ENCODE results near the gene CCL15.

Gene CCL15

DNA sequence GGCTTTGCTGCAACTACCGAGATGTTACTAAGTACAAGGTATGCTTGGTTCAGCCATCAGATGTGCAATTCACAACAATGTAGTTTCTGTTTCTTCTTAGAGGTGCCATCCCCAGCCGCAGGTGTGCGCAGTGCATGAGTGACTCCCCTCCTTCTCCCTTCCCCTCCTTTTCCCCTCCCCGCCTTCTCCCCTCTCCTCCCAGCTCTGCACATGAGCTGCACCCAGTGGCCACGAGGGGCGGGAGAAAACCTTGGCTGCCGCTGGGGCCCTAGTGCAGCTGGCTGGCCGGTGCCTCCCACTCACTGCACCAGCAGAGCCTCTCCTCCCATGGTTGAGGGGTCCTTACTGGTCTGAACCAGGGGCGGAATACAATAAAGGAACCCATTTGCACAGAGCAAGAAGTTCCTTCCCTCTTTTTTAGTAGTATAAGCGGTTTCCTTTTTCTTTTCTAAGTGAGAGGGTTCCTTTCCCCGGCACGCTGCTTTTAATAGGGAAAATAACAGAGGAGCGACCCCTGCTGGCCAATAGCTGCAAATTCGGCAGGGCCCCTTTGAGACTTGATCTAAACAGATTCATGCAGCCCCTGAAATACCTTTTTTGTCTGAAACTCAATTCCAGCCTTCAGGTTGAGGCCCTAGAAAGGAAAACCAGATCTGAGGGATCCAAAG is 7.8 kb upstream of the CCL15 start (continued):
- TF ChIP-seq, protein P1, sequence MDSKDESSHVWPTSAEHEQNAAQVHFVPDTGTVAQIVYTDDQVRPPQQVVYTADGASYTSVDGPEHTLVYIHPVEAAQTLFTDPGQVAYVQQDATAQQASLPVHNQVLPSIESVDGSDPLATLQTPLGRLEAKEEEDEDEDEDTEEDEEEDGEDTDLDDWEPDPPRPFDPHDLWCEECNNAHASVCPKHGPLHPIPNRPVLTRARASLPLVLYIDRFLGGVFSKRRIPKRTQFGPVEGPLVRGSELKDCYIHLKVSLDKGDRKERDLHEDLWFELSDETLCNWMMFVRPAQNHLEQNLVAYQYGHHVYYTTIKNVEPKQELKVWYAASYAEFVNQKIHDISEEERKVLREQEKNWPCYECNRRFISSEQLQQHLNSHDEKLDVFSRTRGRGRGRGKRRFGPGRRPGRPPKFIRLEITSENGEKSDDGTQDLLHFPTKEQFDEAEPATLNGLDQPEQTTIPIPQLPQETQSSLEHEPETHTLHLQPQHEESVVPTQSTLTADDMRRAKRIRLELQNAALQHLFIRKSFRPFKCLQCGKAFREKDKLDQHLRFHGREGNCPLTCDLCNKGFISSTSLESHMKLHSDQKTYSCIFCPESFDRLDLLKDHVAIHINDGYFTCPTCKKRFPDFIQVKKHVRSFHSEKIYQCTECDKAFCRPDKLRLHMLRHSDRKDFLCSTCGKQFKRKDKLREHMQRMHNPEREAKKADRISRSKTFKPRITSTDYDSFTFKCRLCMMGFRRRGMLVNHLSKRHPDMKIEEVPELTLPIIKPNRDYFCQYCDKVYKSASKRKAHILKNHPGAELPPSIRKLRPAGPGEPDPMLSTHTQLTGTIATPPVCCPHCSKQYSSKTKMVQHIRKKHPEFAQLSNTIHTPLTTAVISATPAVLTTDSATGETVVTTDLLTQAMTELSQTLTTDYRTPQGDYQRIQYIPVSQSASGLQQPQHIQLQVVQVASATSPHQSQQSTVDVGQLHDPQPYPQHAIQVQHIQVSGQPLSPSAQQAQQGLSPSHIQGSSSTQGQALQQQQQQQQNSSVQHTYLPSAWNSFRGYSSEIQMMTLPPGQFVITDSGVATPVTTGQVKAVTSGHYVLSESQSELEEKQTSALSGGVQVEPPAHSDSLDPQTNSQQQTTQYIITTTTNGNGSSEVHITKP (tag by site-specific recombination; IDR thresholded peaks at IDR 0.05) = no peak
- TF ChIP-seq ZNF341 (tag by site-specific recombination; IDR thresholded peaks at IDR 0.05; ENCODE audit: low read depth) (no peak), ZBTB8A (tag by site-specific recombination; IDR thresholded peaks at IDR 0.05) (no peak)

DNA sequence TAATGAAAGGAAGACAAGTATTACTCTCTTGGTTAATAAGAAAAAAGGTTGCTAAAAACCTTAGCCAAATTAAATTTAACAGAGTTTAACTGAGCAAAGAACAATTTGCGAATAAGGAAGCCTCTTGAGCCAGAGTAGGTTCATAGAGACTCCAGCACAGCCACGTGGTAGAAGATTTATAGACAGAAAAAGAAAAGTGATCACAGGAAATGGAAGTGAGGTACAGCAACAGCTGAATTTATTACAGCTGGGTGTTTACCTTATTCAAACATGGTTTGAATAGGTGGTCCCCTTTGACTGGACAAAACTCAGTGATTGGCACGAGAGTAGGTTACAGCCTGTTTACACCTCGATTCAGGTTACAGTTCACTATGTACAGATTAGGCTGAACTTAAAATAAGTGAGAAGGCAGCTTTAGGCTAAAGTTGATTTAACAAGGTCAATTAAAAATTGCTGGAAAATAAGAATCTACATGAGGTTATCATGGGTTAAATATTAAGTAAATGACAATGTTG is 3.3 kb upstream of the CCL15 start:
- POLR2A ChIA-PET = no interaction called here
- CTCF ChIA-PET = interaction anchor here (0.7 to 3.9 kb wide), 7 partner anchors 13 to 148 kb away, joined by 3 to 26 read pairs (median 6); partner anchors contain the start of gene CCL23
- H3K36me3 ChIP-seq (ENCODE audit: control insufficient read depth in 2 of 2, insufficient read depth in 1 of 2, low read length in 2 of 2) = no peaks in the 10 kb centered on the region
- no peak overlapping the region for H3K4me3 ChIP-seq (ENCODE audit: low read depth, low read length)
- 0 out of 2 replicates have a peak, but pooled peaks cover 4% of the 10 kb centered on the region for H3K4me1 ChIP-seq (ENCODE audit: control insufficient read depth, insufficient read depth, low read length)
- H3K9me3 ChIP-seq (ENCODE audit: control insufficient read depth, insufficient read depth, low read depth, low read length) = no peaks in the 10 kb centered on the region
- TF ChIP-seq ZNF549 (tag by site-specific recombination; IDR thresholded peaks at IDR 0.05) = no peak
- no peak for TF ChIP-seq ZNF341 (tag by site-specific recombination; IDR thresholded peaks at IDR 0.05; ENCODE audit: low read depth)
- TF ChIP-seq, protein P2, sequence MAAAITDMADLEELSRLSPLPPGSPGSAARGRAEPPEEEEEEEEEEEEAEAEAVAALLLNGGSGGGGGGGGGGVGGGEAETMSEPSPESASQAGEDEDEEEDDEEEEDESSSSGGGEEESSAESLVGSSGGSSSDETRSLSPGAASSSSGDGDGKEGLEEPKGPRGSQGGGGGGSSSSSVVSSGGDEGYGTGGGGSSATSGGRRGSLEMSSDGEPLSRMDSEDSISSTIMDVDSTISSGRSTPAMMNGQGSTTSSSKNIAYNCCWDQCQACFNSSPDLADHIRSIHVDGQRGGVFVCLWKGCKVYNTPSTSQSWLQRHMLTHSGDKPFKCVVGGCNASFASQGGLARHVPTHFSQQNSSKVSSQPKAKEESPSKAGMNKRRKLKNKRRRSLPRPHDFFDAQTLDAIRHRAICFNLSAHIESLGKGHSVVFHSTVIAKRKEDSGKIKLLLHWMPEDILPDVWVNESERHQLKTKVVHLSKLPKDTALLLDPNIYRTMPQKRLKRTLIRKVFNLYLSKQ (tag by site-specific recombination; IDR thresholded peaks at IDR 0.05; ENCODE audit: borderline replicate concordance) = no peak
- TF ChIP-seq, protein P3, sequence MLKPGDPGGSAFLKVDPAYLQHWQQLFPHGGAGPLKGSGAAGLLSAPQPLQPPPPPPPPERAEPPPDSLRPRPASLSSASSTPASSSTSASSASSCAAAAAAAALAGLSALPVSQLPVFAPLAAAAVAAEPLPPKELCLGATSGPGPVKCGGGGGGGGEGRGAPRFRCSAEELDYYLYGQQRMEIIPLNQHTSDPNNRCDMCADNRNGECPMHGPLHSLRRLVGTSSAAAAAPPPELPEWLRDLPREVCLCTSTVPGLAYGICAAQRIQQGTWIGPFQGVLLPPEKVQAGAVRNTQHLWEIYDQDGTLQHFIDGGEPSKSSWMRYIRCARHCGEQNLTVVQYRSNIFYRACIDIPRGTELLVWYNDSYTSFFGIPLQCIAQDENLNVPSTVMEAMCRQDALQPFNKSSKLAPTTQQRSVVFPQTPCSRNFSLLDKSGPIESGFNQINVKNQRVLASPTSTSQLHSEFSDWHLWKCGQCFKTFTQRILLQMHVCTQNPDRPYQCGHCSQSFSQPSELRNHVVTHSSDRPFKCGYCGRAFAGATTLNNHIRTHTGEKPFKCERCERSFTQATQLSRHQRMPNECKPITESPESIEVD (tag by site-specific recombination; IDR thresholded peaks at IDR 0.05) = no peak
- TF ChIP-seq ZNF266 (tag by site-specific recombination; IDR thresholded peaks at IDR 0.05; ENCODE audit: low read depth) = no peak
- H3K27ac ChIP-seq (ENCODE audit: extremely low read depth, low read depth, low read length) = no peak overlapping the region

DNA sequence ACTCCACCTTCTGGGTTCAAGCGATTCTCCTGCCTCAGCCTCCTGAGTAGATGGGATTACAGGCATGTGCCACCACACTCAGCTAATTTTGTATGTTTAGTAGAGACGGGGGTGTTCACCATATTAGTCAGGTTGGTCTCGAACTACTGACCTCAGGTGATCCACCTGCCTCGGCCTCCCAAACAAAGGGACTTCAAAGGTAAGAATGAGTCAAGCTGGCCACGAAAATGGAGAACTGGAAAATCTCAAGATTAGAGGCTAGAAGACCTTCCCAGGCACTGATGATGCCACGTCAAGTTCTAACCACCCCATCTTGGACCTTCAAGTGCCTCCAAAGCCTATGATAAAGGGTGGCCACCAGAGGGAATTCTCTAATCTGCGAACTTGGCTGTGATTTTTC is 1.3 kb upstream of the CCL15 start:
- H3K4me3 ChIP-seq (ENCODE audit: low read depth, low read length) = no peak overlapping the region
- ChIA-PET POLR2A (no interaction called here), CTCF (interaction anchor here (1.2 to 3.9 kb wide), 2 partner anchors 70 to 146 kb away, joined by 5 to 26 read pairs; no protein-coding TSS in a partner anchor)
- no peaks in the 10 kb centered on the region for H3K9me3 ChIP-seq (ENCODE audit: control insufficient read depth, insufficient read depth, low read depth, low read length)
- no peak overlapping the region for H3K27ac ChIP-seq (ENCODE audit: extremely low read depth, low read depth, low read length)
- no peaks in the 10 kb centered on the region for H3K36me3 ChIP-seq (ENCODE audit: control insufficient read depth in 2 of 2, insufficient read depth in 1 of 2, low read length in 2 of 2)
- 0 out of 2 replicates have a peak, but pooled peaks cover 4% of the 10 kb centered on the region for H3K4me1 ChIP-seq (ENCODE audit: control insufficient read depth, insufficient read depth, low read length)
- TF ChIP-seq, protein P4, sequence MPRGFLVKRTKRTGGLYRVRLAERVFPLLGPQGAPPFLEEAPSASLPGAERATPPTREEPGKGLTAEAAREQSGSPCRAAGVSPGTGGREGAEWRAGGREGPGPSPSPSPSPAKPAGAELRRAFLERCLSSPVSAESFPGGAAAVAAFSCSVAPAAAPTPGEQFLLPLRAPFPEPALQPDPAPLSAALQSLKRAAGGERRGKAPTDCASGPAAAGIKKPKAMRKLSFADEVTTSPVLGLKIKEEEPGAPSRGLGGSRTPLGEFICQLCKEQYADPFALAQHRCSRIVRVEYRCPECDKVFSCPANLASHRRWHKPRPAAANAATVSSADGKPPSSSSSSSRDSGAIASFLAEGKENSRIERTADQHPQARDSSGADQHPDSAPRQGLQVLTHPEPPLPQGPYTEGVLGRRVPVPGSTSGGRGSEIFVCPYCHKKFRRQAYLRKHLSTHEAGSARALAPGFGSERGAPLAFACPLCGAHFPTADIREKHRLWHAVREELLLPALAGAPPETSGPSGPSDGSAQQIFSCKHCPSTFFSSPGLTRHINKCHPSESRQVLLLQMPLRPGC (tag by site-specific recombination; IDR thresholded peaks at IDR 0.05) = no peak
- TF ChIP-seq, protein P5, sequence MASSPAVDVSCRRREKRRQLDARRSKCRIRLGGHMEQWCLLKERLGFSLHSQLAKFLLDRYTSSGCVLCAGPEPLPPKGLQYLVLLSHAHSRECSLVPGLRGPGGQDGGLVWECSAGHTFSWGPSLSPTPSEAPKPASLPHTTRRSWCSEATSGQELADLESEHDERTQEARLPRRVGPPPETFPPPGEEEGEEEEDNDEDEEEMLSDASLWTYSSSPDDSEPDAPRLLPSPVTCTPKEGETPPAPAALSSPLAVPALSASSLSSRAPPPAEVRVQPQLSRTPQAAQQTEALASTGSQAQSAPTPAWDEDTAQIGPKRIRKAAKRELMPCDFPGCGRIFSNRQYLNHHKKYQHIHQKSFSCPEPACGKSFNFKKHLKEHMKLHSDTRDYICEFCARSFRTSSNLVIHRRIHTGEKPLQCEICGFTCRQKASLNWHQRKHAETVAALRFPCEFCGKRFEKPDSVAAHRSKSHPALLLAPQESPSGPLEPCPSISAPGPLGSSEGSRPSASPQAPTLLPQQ (tag by site-specific recombination; IDR thresholded peaks at IDR 0.05) = no peak
- TF ChIP-seq OSR2 (tag by site-specific recombination; IDR thresholded peaks at IDR 0.05) (no peak), GLIS2 (tag by site-specific recombination; IDR thresholded peaks at IDR 0.05) (no peak), ZNF350 (tag by site-specific recombination; IDR thresholded peaks at IDR 0.05) (no peak), ZBTB1 (tag by site-specific recombination; IDR thresholded peaks at IDR 0.05) (no peak), ZBTB48 (tag by site-specific recombination; IDR thresholded peaks at IDR 0.05) (no peak), ZNF184 (tag by site-specific recombination; IDR thresholded peaks at IDR 0.05) (no peak), ZNF133 (tag by site-specific recombination; IDR thresholded peaks at IDR 0.05) (no peak), ZNF24 (tag by site-specific recombination; IDR thresholded peaks at IDR 0.05) (no peak), ZFP41 (tag by site-specific recombination; IDR thresholded peaks at IDR 0.05; ENCODE audit: borderline replicate concordance) (no peak)
- TF ChIP-seq, protein P6, sequence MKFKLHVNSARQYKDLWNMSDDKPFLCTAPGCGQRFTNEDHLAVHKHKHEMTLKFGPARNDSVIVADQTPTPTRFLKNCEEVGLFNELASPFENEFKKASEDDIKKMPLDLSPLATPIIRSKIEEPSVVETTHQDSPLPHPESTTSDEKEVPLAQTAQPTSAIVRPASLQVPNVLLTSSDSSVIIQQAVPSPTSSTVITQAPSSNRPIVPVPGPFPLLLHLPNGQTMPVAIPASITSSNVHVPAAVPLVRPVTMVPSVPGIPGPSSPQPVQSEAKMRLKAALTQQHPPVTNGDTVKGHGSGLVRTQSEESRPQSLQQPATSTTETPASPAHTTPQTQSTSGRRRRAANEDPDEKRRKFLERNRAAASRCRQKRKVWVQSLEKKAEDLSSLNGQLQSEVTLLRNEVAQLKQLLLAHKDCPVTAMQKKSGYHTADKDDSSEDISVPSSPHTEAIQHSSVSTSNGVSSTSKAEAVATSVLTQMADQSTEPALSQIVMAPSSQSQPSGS (tag by site-specific recombination; IDR thresholded peaks at IDR 0.05; ENCODE audit: low read depth) = no peak
